Colonic mucosa (tissue), 4 donors: Measurements from ENCODE around the gene MPHOSPH8. TPM values are rescaled to one million over a fixed set of nuclear protein-coding genes. Genes with fewer than 3 reads are reported as not detected.

Experiments
- DNase-seq: peaks from one replicate; pipeline ENCODE4 v3.0.0-alpha.2; 2020
- H3K27ac ChIP-seq: fragments of 200-600 bp; one replicate; pipeline ENCODE4 v1.8.0; 2021
- H3K27me3 ChIP-seq: fragments of 200-600 bp; one replicate; pipeline ENCODE4 v1.8.0; 2021
- H3K36me3 ChIP-seq: fragments of 200-600 bp; one replicate; pipeline ENCODE4 v1.8.0; 2021
- H3K4me1 ChIP-seq: fragments of 200-600 bp; one replicate; pipeline ENCODE4 v1.8.0; 2021; ENCODE audit warnings: mild to moderate bottlenecking
- H3K4me3 ChIP-seq: fragments of 200-600 bp; one replicate; pipeline ENCODE4 v1.8.0; 2021
- H3K9ac ChIP-seq, 2 donors: one replicate each; pipeline ENCODE4 v1.7.0; 2013; ENCODE audit warnings: control low read depth in 2 of 2, low read depth in 2 of 2, low read length in 2 of 2
- H3K9me3 ChIP-seq: fragments of 200-600 bp; one replicate; pipeline ENCODE4 v1.8.0; 2021
- CTCF ChIP-seq: fragments of 200-600 bp; IDR thresholded peaks from one replicate; pipeline ENCODE4 v1.8.0; 2022; ENCODE audit warnings: antibody characterized with exemption, mild to moderate bottlenecking
- intact Hi-C: fragments of 100-400 bp; cut with DNase I; formaldehyde crosslinking; loops from one replicate; pipeline ENCODE4 v1.14.1; 2022
- total RNA-seq, 2 donors: library from RNA; stranded (reverse); fragmentation: NEBNext Ultra II Directional in 1 of 2; extraction: Animal tissue kit (Norgen Biotek cat#: 25700) in 1 of 2; gene quantifications; one replicate each; pipeline ENCODE4 v1.2.1, GENCODE V29; 2021
- donor health status: healthy.
- donor health status: DM: no; HTN: no; CAD: no.
- donor health status: DM: no; HTN: no; CAD: no.

Gene MPHOSPH8
- total RNA-seq, 2 donors from 2014 or later: 23.8 to 34.1 TPM

DNA sequence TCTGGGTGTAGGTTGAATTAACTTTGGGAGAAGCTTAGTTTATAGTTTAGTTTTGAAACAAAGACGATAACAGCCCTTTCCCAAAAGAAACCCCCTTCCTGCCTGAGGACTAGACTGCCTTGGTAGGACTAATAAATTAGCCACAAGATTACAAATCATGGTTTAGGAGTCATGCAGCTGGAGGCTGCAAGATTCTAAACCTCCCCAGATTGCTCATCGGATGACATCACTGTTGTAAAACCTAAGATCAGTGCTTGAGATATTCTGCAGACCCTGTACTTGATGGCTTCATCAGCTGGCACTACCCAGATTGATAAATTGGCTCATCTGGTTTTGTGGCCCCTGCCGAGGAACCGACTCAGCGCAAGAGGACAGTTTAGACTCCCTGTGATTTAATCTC lies 35.9 kb upstream of the MPHOSPH8 start:
- DNase-seq: no peak
- H3K36me3 ChIP-seq: no peaks in the 10 kb centered on the region
- no peak for TF ChIP-seq CTCF
- intact Hi-C loops: no loop called here
- no peak overlapping the region for H3K4me3 ChIP-seq
- H3K27ac ChIP-seq: no peak overlapping the region
- H3K27me3 ChIP-seq: peaks cover 4% of the 10 kb centered on the region
- no peak overlapping the region for H3K9ac ChIP-seq
- H3K4me1 ChIP-seq: no peaks in the 10 kb centered on the region
- H3K9me3 ChIP-seq: no peaks in the 10 kb centered on the region

- H3K27me3 ChIP-seq: peaks cover 4% of the 10 kb centered on the region
Observed at GRCh38 chr13:19601749-19602725, 31.4 kb upstream of the MPHOSPH8 start.

GRCh38 chr13:19604306-19604705 lies 29.2 kb upstream of the MPHOSPH8 start:
- H3K36me3 ChIP-seq: no peaks in the 10 kb centered on the region

More at GRCh38 chr13:19601749-19602725, 31.4 kb upstream of the MPHOSPH8 start:
- Histone ChIP-seq H3K27ac (peak overlapping the region; percentile 32), H3K9me3 (no peaks in the 10 kb centered on the region), H3K36me3 (no peaks in the 10 kb centered on the region), H3K4me1 (no peaks in the 10 kb centered on the region), H3K9ac (peak overlapping the region; percentile 26 to 69), H3K4me3 (peak overlapping the region; percentile 71)
- intact Hi-C loops: no loop called here
- peak; percentile 30 for DNase-seq
- no peak for TF ChIP-seq CTCF

GRCh38 chr13:19605161-19605955 lies 28.1 kb upstream of the MPHOSPH8 start:
- no peak overlapping the region for H3K9ac ChIP-seq
- peaks cover 4% of the 10 kb centered on the region for H3K27me3 ChIP-seq
- intact Hi-C loops: no loop called here
- DNase-seq: no peak
- no peak for TF ChIP-seq CTCF
- H3K36me3 ChIP-seq: no peaks in the 10 kb centered on the region
- no peaks in the 10 kb centered on the region for H3K4me1 ChIP-seq
- no peak overlapping the region for H3K27ac ChIP-seq
- no peak overlapping the region for H3K4me3 ChIP-seq
- no peaks in the 10 kb centered on the region for H3K9me3 ChIP-seq

More at GRCh38 chr13:19604306-19604705, 29.2 kb upstream of the MPHOSPH8 start:
- intact Hi-C loops: no loop called here
- no peak overlapping the region for H3K4me3 ChIP-seq
- H3K9ac ChIP-seq: no peak overlapping the region
- DNase-seq: no peak
- peaks cover 4% of the 10 kb centered on the region for H3K27me3 ChIP-seq
- H3K9me3 ChIP-seq: no peaks in the 10 kb centered on the region
- H3K4me1 ChIP-seq: no peaks in the 10 kb centered on the region
- TF ChIP-seq CTCF: no peak
- no peak overlapping the region for H3K27ac ChIP-seq

DNA sequence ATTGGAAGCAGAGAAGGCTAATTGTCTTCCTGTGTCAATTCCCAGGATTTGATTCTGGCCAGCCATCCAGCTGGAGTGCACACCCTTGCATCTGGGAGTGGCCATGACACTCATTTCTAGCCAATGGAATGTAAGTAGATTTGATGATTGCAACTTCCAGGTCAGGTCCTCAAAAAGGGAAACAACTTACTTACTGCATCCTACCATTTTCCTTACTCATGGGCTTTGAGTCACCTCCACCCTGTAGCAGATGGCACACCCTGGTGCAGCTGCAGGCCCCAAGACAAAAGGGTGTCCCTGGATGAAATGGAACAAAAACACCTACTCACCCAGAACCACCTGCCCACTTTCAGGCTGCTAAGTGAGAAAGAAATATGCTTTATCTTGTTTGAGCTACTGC lies 27.3 kb upstream of the MPHOSPH8 start:
- Histone ChIP-seq H3K4me3 (no peak overlapping the region), H3K9ac (no peak overlapping the region)

More for the DNA sequence above, 27.3 kb upstream of the MPHOSPH8 start:
- no peaks in the 10 kb centered on the region for H3K4me1 ChIP-seq
- H3K9me3 ChIP-seq: no peaks in the 10 kb centered on the region
- no peak for DNase-seq
- H3K27me3 ChIP-seq: peaks cover 4% of the 10 kb centered on the region
- intact Hi-C loops: no loop called here
- no peak for TF ChIP-seq CTCF
- H3K27ac ChIP-seq: no peak overlapping the region
- no peaks in the 10 kb centered on the region for H3K36me3 ChIP-seq
